Endothelial cell of umbilical vein (primary cell): ENCODE data around the gene TMEM178A. TPM values are rescaled to one million over a fixed set of nuclear protein-coding genes. Genes with fewer than 3 reads are reported as not detected.

Experiments
- BruUV-seq: library from RNA; stranded (reverse); fragments of 400-500 nt; replicated peaks from 2 replicates; lab custom pipeline; 2021; lab: Mats Ljungman, UMichigan
- CTCF ChIA-PET: fragments of 300-600, 350-600 bp; sonication (Branson Sonifier 250); formaldehyde crosslinking; loops from one replicate; lab custom pipeline; 2021; ENCODE audit warnings: antibody characterized with exemption, inconsistent platforms; lab: Charles Lee
- POLR2A ChIA-PET: fragments of 300-600, 350-600 bp; sonication (Branson Sonifier 250); formaldehyde crosslinking; loops from one replicate; lab custom pipeline; 2021; ENCODE audit warnings: antibody characterized with exemption, inconsistent platforms; lab: Charles Lee
- DNase-seq: peaks from one replicate; pipeline ENCODE4 v3.0.0-alpha.2; 2011; ENCODE audit warnings: low read depth, low spot score
- FAIRE-seq: peaks from 2 replicates; lab custom pipeline; 2011; peaks lifted over from hg19 to GRCh38; lab: Jason Lieb, UNC
- H2AFZ ChIP-seq: 2 replicates; pipeline ENCODE4 v1.6.0; 2012; ENCODE audit warnings: low read depth, low read length, control low read depth, inconsistent platforms
- H3K27ac ChIP-seq: 2 replicates; pipeline ENCODE4 v1.5.1; 2011; ENCODE audit warnings: low read depth, mild to moderate bottlenecking, control low read depth, low read length, moderate library complexity; ENCODE audit not compliant: insufficient read depth
- H3K27me3 ChIP-seq, 2 experiments: 2 replicates each; pipeline versions ENCODE4 v1.6.0 to v1.6.1; 2011; ENCODE audit warnings: low read length in 2 of 2, mixed read lengths in 1 of 2; ENCODE audit not compliant: control insufficient read depth in 2 of 2, insufficient read depth in 2 of 2
- H3K36me3 ChIP-seq, 2 experiments: 2 replicates in 1 of 2; 3 replicates in 1 of 2; pipeline ENCODE4 v1.5.1; 2011; ENCODE audit warnings: low read length in 2 of 2, mild to moderate bottlenecking in 1 of 2, moderate library complexity in 1 of 2; ENCODE audit not compliant: control insufficient read depth in 2 of 2, insufficient read depth in 2 of 2; ENCODE audit errors: extremely low read depth in 1 of 2
- H3K4me1 ChIP-seq: 3 replicates; pipeline ENCODE4 v1.5.1; 2011; ENCODE audit warnings: mild to moderate bottlenecking, low read length; ENCODE audit not compliant: control insufficient read depth, insufficient read depth; ENCODE audit errors: extremely low read depth
- H3K4me2 ChIP-seq: 2 replicates; pipeline ENCODE4 v1.6.1; 2011; ENCODE audit warnings: low read length, control low read depth, mixed read lengths; ENCODE audit not compliant: insufficient read depth
- H3K4me3 ChIP-seq, 3 experiments: fragments of 200-600 bp in 1 of 3; sonication (generic), shearing (Covaris generic) in 1 of 3; replicated peaks in 1 of 3; 2 replicates each; pipeline ENCODE4 v1.5.1; 2011 to 2016; ENCODE audit warnings: control low read depth in 3 of 3, low read length in 3 of 3, mild to moderate bottlenecking in 2 of 3, inconsistent platforms in 1 of 3, low read depth in 1 of 3, moderate library complexity in 1 of 3; ENCODE audit not compliant: insufficient read depth in 1 of 3
- H3K79me2 ChIP-seq: 2 replicates; pipeline ENCODE4 v1.6.0; 2012; ENCODE audit warnings: low read length, inconsistent platforms; ENCODE audit not compliant: control insufficient read depth, insufficient read depth
- H3K9ac ChIP-seq: replicated peaks from 2 replicates; pipeline ENCODE3; 2011; ENCODE audit warnings: low read length, control low read depth; ENCODE audit not compliant: insufficient read depth; ENCODE audit errors: extremely low read depth
- H3K9me1 ChIP-seq: replicated peaks from 3 replicates; pipeline ENCODE4 v1.6.0; 2011; ENCODE audit warnings: mild to moderate bottlenecking, low read length; ENCODE audit not compliant: control insufficient read depth, insufficient read depth; ENCODE audit errors: extremely low read depth
- H3K9me3 ChIP-seq: replicated peaks from 2 replicates; pipeline ENCODE4 v1.5.1; 2012; ENCODE audit warnings: low read length, inconsistent platforms; ENCODE audit not compliant: control insufficient read depth, insufficient read depth
- H4K20me1 ChIP-seq: replicated peaks from 2 replicates; pipeline ENCODE3; 2011; ENCODE audit warnings: mild to moderate bottlenecking, low read length; ENCODE audit not compliant: control insufficient read depth, insufficient read depth; ENCODE audit errors: extremely low read depth
- EZH2 ChIP-seq: IDR thresholded peaks from 2 replicates; pipeline ENCODE4 v1.6.1; 2012; ENCODE audit warnings: borderline replicate concordance, low read depth, mild to moderate bottlenecking, moderate library complexity, low read length, inconsistent platforms; ENCODE audit not compliant: severe bottlenecking
- FOS ChIP-seq: IDR thresholded peaks from 2 replicates; pipeline ENCODE4 v1.6.1; 2011; ENCODE audit warnings: mild to moderate bottlenecking, low read length, moderate library complexity, borderline replicate concordance; ENCODE audit not compliant: insufficient read depth
- GATA2 ChIP-seq: IDR thresholded peaks from 2 replicates; pipeline ENCODE4 v1.7.0; 2011; ENCODE audit warnings: low read depth, mild to moderate bottlenecking, moderate library complexity, mixed read lengths, low read length; ENCODE audit not compliant: insufficient read length, insufficient read depth
- JUN ChIP-seq: IDR thresholded peaks from 2 replicates; pipeline ENCODE4 v1.6.1; 2011; ENCODE audit warnings: borderline replicate concordance, low read depth; ENCODE audit not compliant: insufficient read length, insufficient read depth
- MYC ChIP-seq: IDR thresholded peaks from one replicate; pipeline ENCODE4 v1.6.1; 2011; ENCODE audit warnings: mild to moderate bottlenecking, low read depth, low read length
- POLR2A ChIP-seq: IDR thresholded peaks from 2 replicates; pipeline ENCODE4 v1.6.1; 2012; ENCODE audit warnings: low read depth, mild to moderate bottlenecking, control low read depth, low read length
- POLR2AphosphoS5 ChIP-seq: IDR thresholded peaks from 2 replicates; pipeline ENCODE4 v1.6.1; 2012; ENCODE audit warnings: low read depth, mild to moderate bottlenecking, control low read depth, low read length, moderate library complexity; ENCODE audit not compliant: insufficient read depth
- dilution Hi-C: fragments of 300-500 bp; cut with MboI; formaldehyde crosslinking; loops from one replicate; pipeline ENCODE4 v1.15.0; 2019; ENCODE audit warnings: low sequenced_read_pairs; ENCODE audit not compliant: extremely low pct_ligation_motif_present
- intact Hi-C: fragments of 100-400 bp; cut with micrococcal nuclease; formaldehyde crosslinking; loops from one replicate; pipeline ENCODE4 v1.10.0; 2022
- polyA plus RNA-seq, 4 experiments: library from polyadenylated mRNA; depleted of rRNA in 3 of 4; stranded (reverse) in 3 of 4; unstranded in 1 of 4; fragments of >200 nt; gene quantifications; 2 replicates each; pipeline versions ENCODE4 v1.2.1 to v1.2.3, GENCODE V29; 2011 to 2012; ENCODE audit warnings: missing spikeins in 1 of 4
- total RNA-seq: library from RNA; stranded (reverse); gene quantifications from 2 replicates; pipeline ENCODE4 v1.2.3, GENCODE V29; 2021
- TF ChIP-seq, protein P1 (sequence below), 2 donors: IDR thresholded peaks; 1 replicate in 1 of 2; 2 replicates in 1 of 2; pipeline ENCODE4 v1.5.1; 2011; ENCODE audit warnings: low read length in 2 of 2, mild to moderate bottlenecking in 2 of 2, moderate library complexity in 2 of 2, control low read depth in 1 of 2, inconsistent platforms in 1 of 2, low read depth in 1 of 2; ENCODE audit not compliant: insufficient read depth in 1 of 2; ENCODE audit errors: extremely low read depth in 1 of 2
- TF ChIP-seq, protein P2 (sequence below): IDR thresholded peaks from 2 replicates; pipeline ENCODE4 v1.6.1; 2011; ENCODE audit not compliant: insufficient read depth, insufficient read length

The TMEM178A gene
- total and polyA plus RNA-seq, 2 donors (not counting 3 experiments of a cell fraction or from before 2014, with no cell fraction given): 1.5 to 2.8 TPM

DNA sequence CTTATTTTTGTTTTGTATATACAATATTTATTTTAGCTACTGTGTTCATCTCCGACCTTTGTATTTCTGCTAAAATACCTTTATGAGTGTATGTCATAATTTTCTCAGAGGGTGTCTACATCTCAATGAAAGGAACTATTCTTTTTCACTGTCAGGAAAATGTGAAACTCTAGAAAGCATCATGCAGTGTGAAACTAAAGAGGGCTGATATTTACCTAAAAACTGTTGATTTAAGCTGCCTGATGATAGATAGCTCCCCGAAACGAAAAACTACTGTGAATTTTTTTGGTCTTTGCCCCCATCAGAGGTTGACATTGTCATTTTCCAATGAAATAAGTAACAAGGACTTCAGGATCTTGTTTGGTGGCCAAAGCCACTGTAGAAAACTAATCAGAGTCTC lies 38.8 kb downstream of the TMEM178A start:
- H3K4me3 ChIP-seq: no peak overlapping the region
- no peaks in the 10 kb centered on the region for H3K36me3 ChIP-seq
- peaks cover 4 to 12% of the 10 kb centered on the region in 2 experiments for H3K27me3 ChIP-seq
- H3K4me2 ChIP-seq: no peak overlapping the region
- DNase-seq (no peak), FAIRE-seq (no peak)
- TF ChIP-seq JUN (no peak), GATA2 (no peak), FOS (no peak), POLR2AphosphoS5 (no peak), EZH2 (no peak), POLR2A (no peak), MYC (no peak)
- TF ChIP-seq, protein P1, sequence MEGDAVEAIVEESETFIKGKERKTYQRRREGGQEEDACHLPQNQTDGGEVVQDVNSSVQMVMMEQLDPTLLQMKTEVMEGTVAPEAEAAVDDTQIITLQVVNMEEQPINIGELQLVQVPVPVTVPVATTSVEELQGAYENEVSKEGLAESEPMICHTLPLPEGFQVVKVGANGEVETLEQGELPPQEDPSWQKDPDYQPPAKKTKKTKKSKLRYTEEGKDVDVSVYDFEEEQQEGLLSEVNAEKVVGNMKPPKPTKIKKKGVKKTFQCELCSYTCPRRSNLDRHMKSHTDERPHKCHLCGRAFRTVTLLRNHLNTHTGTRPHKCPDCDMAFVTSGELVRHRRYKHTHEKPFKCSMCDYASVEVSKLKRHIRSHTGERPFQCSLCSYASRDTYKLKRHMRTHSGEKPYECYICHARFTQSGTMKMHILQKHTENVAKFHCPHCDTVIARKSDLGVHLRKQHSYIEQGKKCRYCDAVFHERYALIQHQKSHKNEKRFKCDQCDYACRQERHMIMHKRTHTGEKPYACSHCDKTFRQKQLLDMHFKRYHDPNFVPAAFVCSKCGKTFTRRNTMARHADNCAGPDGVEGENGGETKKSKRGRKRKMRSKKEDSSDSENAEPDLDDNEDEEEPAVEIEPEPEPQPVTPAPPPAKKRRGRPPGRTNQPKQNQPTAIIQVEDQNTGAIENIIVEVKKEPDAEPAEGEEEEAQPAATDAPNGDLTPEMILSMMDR (IDR thresholded peaks at IDR 0.05; ENCODE audit: extremely low read depth in 1 of 2, insufficient read depth in 1 of 2, low read depth in 1 of 2, low read length in 2 of 2): no peak
- TF ChIP-seq, protein P2, sequence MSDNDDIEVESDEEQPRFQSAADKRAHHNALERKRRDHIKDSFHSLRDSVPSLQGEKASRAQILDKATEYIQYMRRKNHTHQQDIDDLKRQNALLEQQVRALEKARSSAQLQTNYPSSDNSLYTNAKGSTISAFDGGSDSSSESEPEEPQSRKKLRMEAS: no peak
- no peaks in the 10 kb centered on the region for H3K9me3 ChIP-seq
- H3K9ac ChIP-seq: no peak overlapping the region
- H3K4me1 ChIP-seq: no peaks in the 10 kb centered on the region
- H3K79me2 ChIP-seq: no peaks in the 10 kb centered on the region
- intact Hi-C loops: no loop called here
- no peak overlapping the region for H3K27ac ChIP-seq
- ChIA-PET POLR2A (no interaction called here), CTCF (interaction anchor here (0.7 to 1.2 kb wide), 3 partner anchors 8 to 263 kb away, joined by 3 to 11 read pairs (median 5); no protein-coding TSS in a partner anchor)
- dilution Hi-C loops: no loop called here
- no peaks in the 10 kb centered on the region for H4K20me1 ChIP-seq
- BruUV-seq: no TSS peak
- no peaks in the 10 kb centered on the region for H3K9me1 ChIP-seq
- H2AFZ ChIP-seq: no peak overlapping the region
